Liver (tissue), 9 donors: ENCODE results near the gene ZNF485. TPM values are rescaled to one million over a fixed set of nuclear protein-coding genes. Genes with fewer than 3 reads are reported as not detected.

Experiments
- DNase-seq: peaks from one replicate; pipeline ENCODE4 v3.0.0-alpha.2; 2017; ENCODE audit warnings: low spot score
- H3K27ac ChIP-seq, 2 donors: one replicate each; pipeline ENCODE4 v1.7.0; 2013; ENCODE audit warnings: inconsistent platforms in 2 of 2, low read length in 2 of 2, control low read depth in 1 of 2, low read depth in 1 of 2, mild to moderate bottlenecking in 1 of 2
- H3K27me3 ChIP-seq, 4 donors: one replicate each; pipeline versions ENCODE4 v1.6.1 to v1.7.0; 2013; ENCODE audit warnings: low read length in 3 of 4, inconsistent platforms in 1 of 4, mild to moderate bottlenecking in 1 of 4, moderate library complexity in 1 of 4; ENCODE audit not compliant: control insufficient read depth in 4 of 4, insufficient read depth in 4 of 4
- H3K36me3 ChIP-seq, 4 donors: one replicate each; pipeline versions ENCODE4 v1.6.1 to v1.7.0; 2013; ENCODE audit warnings: low read length in 3 of 4, mild to moderate bottlenecking in 3 of 4, low read depth in 1 of 4, moderate library complexity in 1 of 4; ENCODE audit not compliant: control insufficient read depth in 4 of 4, insufficient read depth in 3 of 4
- H3K4me1 ChIP-seq, 4 donors: one replicate each; pipeline versions ENCODE4 v1.6.1 to v1.7.0; 2013; ENCODE audit warnings: low read length in 3 of 4, mild to moderate bottlenecking in 3 of 4, moderate library complexity in 1 of 4; ENCODE audit not compliant: control insufficient read depth in 4 of 4, insufficient read depth in 4 of 4
- H3K4me3 ChIP-seq, 3 donors: one replicate each; pipeline versions ENCODE4 v1.6.1 to v1.7.0; 2013; ENCODE audit warnings: low read length in 3 of 3, control low read depth in 1 of 3, low read depth in 1 of 3, mild to moderate bottlenecking in 1 of 3
- H3K9ac ChIP-seq, 2 donors: one replicate each; pipeline ENCODE4 v1.7.0; 2013; ENCODE audit warnings: low read length in 2 of 2, mild to moderate bottlenecking in 2 of 2, moderate library complexity in 2 of 2, control low read depth in 1 of 2, low read depth in 1 of 2
- H3K9me3 ChIP-seq, 4 donors: one replicate each; pipeline versions ENCODE4 v1.6.1 to v1.7.0; 2013; ENCODE audit warnings: low read length in 3 of 4; ENCODE audit not compliant: control insufficient read depth in 4 of 4
- CTCF ChIP-seq: fragments of 150-350 bp; IDR thresholded peaks from 2 replicates; pipeline ENCODE4 v1.5.1; 2017; ENCODE audit warnings: improper control_type of control experiment, low read depth, low read length; ENCODE audit not compliant: missing input control
- FOXA1 ChIP-seq: IDR thresholded peaks from 2 replicates; pipeline ENCODE4 v1.6.1; 2016; ENCODE audit warnings: antibody characterized with exemption
- FOXA2 ChIP-seq: IDR thresholded peaks from 2 replicates; pipeline ENCODE4 v1.6.1; 2016; ENCODE audit warnings: antibody characterized with exemption
- GABPA ChIP-seq, 2 donors: IDR thresholded peaks in 1 of 2; conservative IDR thresholded peaks in 1 of 2; 2 replicates each; pipeline ENCODE4 v1.6.1; 2016; ENCODE audit warnings: antibody characterized with exemption in 2 of 2, mild to moderate bottlenecking in 1 of 2, moderate library complexity in 1 of 2
- HNF4A ChIP-seq, 2 donors: conservative IDR thresholded peaks; 2 replicates each; pipeline ENCODE4 v1.6.1; 2016; ENCODE audit warnings: antibody characterized with exemption in 2 of 2, mild to moderate bottlenecking in 2 of 2
- JUND ChIP-seq, 2 donors: IDR thresholded peaks; 2 replicates each; pipeline ENCODE4 v1.6.1; 2016; ENCODE audit warnings: antibody characterized with exemption in 2 of 2
- NR2F2 ChIP-seq: IDR thresholded peaks from 2 replicates; pipeline ENCODE4 v1.6.1; 2016; ENCODE audit warnings: antibody characterized with exemption
- RAD21 ChIP-seq, 2 donors: IDR thresholded peaks; 2 replicates each; pipeline ENCODE4 v1.6.1; 2016; ENCODE audit warnings: antibody characterized with exemption in 2 of 2, mild to moderate bottlenecking in 2 of 2
- RXRA ChIP-seq, 2 donors: IDR thresholded peaks; 2 replicates each; pipeline ENCODE4 v1.6.1; 2017 to 2018; ENCODE audit warnings: antibody characterized with exemption in 2 of 2, mild to moderate bottlenecking in 1 of 2
- SP1 ChIP-seq: IDR thresholded peaks from 2 replicates; pipeline ENCODE4 v1.6.1; 2018; ENCODE audit warnings: antibody characterized with exemption, mild to moderate bottlenecking
- TAF1 ChIP-seq: conservative IDR thresholded peaks from 2 replicates; pipeline ENCODE4 v1.6.1; 2016; ENCODE audit warnings: antibody characterized with exemption, mild to moderate bottlenecking
- WGBS: extraction: QIAGEN DNeasy Blood & Tissue Kit; methylation state at CpG from one replicate; pipeline ENCODE4 v1.1.7; 2013; 5-methylcytosine and 5-hydroxymethylcytosine counted together
- polyA plus RNA-seq, 2 donors: library from polyadenylated mRNA; stranded (reverse) in 1 of 2; unstranded in 1 of 2; fragments of 200-250 nt in 1 of 2; fragments of >200 nt in 1 of 2; fragmentation: Nextera tagmentation in 1 of 2; extraction: Ambion mirVana in 1 of 2; gene quantifications; one replicate each; pipeline versions ENCODE4 v1.2.1 to v1.2.3, GENCODE V29; 2013 to 2015
- total RNA-seq, 2 donors: library from RNA; depleted of rRNA; stranded (reverse); fragments of >200 nt; gene quantifications; one replicate each; pipeline ENCODE4 v1.2.3, GENCODE V29; 2014
- TF ChIP-seq, protein P1 (sequence below): IDR thresholded peaks from 2 replicates; pipeline ENCODE4 v1.6.1; 2016; ENCODE audit warnings: antibody characterized with exemption, mild to moderate bottlenecking
- donor health status: healthy.
- donor health status: healthy.
- donor health status: healthy.
- donor health status: healthy.
- donor health status: healthy.

ZNF485 gene
- total and polyA plus RNA-seq, 4 donors = 0.92 to 2.4 (median 1.0) TPM

- Histone ChIP-seq H3K9me3 (no peaks in the 10 kb centered on the region), H3K4me1 (peaks cover 0 to 6% (median 1%) of the 10 kb centered on the region in 4 donors), H3K36me3 (peaks cover 0 to 17% (median 4%) of the 10 kb centered on the region in 4 donors), H3K27me3 (no peaks in the 10 kb centered on the region), H3K9ac (no peak overlapping the region), H3K4me3 (peak overlapping the region; percentile 63 to 89 (median 89)), H3K27ac (no peak overlapping the region)
- DNase-seq = no peak
- TF ChIP-seq TAF1 = no peak
- no peak for TF ChIP-seq RXRA (IDR thresholded peaks at IDR 0.05)
- TF ChIP-seq FOXA2 = no peak
- TF ChIP-seq NR2F2 = no peak
- TF ChIP-seq FOXA1 = no peak
- TF ChIP-seq JUND (IDR thresholded peaks at IDR 0.05) = no peak
- no peak for TF ChIP-seq SP1
- TF ChIP-seq, protein P1, sequence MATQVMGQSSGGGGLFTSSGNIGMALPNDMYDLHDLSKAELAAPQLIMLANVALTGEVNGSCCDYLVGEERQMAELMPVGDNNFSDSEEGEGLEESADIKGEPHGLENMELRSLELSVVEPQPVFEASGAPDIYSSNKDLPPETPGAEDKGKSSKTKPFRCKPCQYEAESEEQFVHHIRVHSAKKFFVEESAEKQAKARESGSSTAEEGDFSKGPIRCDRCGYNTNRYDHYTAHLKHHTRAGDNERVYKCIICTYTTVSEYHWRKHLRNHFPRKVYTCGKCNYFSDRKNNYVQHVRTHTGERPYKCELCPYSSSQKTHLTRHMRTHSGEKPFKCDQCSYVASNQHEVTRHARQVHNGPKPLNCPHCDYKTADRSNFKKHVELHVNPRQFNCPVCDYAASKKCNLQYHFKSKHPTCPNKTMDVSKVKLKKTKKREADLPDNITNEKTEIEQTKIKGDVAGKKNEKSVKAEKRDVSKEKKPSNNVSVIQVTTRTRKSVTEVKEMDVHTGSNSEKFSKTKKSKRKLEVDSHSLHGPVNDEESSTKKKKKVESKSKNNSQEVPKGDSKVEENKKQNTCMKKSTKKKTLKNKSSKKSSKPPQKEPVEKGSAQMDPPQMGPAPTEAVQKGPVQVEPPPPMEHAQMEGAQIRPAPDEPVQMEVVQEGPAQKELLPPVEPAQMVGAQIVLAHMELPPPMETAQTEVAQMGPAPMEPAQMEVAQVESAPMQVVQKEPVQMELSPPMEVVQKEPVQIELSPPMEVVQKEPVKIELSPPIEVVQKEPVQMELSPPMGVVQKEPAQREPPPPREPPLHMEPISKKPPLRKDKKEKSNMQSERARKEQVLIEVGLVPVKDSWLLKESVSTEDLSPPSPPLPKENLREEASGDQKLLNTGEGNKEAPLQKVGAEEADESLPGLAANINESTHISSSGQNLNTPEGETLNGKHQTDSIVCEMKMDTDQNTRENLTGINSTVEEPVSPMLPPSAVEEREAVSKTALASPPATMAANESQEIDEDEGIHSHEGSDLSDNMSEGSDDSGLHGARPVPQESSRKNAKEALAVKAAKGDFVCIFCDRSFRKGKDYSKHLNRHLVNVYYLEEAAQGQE = no peak
- no peak for TF ChIP-seq CTCF
- no peak for TF ChIP-seq GABPA (IDR thresholded peaks at IDR 0.05 in 1 of 2, conservative IDR thresholded peaks at IDR 0.05 in 1 of 2)
- WGBS = 83% methylated on average over 10 of the region's 10 CpGs
Observed at GRCh38 chr10:43607199-43607573, 948 bp downstream of the ZNF485 start.

GRCh38 chr10:43610636-43611035 lies 4.4 kb downstream of the ZNF485 start:
- H3K4me3 ChIP-seq = no peak overlapping the region
- TF ChIP-seq HNF4A (conservative IDR thresholded peaks at IDR 0.05) (no peak), RXRA (IDR thresholded peaks at IDR 0.05) (no peak), TAF1 (no peak), CTCF (no peak), GABPA (IDR thresholded peaks at IDR 0.05 in 1 of 2, conservative IDR thresholded peaks at IDR 0.05 in 1 of 2) (no peak), FOXA1 (no peak), FOXA2 (no peak), RAD21 (IDR thresholded peaks at IDR 0.05) (no peak)
- H3K27me3 ChIP-seq = no peaks in the 10 kb centered on the region
- H3K4me1 ChIP-seq = peaks cover 0 to 6% (median 1%) of the 10 kb centered on the region in 4 donors
- peaks cover 3 to 28% (median 13%) of the 10 kb centered on the region in 4 donors for H3K36me3 ChIP-seq
- peaks cover 5 to 16% (median 8%) of the 10 kb centered on the region in 4 donors for H3K9me3 ChIP-seq
- H3K27ac ChIP-seq = no peak overlapping the region
- no peak overlapping the region for H3K9ac ChIP-seq
- DNase-seq = no peak
